ENCODE measurements around the gene IGSF21.

DNA sequence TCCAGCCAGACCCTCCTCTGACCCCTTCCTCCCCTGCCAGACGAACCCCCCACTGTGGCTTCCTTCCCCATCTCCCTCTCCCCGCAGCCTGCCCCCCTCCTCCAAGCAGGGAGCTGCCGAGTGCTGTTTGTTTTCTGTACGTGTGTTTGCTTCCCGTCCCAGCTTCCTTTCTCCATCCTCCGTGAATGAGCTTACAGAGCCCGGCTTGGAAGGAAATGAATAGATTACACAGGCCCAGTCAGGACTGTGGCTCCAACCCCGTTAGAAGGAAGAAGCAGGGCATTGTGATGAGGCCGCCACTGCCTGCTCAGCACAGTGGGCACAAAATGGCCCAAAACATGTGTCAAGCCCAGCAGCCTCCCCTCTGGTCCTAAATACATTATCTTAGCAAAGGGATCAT lies 123.2 kb downstream of the IGSF21 start:
- TF ChIP-seq POLR2A (IDR thresholded peaks at IDR 0.05) (no peak), EP300 (IDR thresholded peaks at IDR 0.05) (no peak), POLR2AphosphoS5 (IDR thresholded peaks at IDR 0.05) (no peak)
- TF ChIP-seq, protein P1, sequence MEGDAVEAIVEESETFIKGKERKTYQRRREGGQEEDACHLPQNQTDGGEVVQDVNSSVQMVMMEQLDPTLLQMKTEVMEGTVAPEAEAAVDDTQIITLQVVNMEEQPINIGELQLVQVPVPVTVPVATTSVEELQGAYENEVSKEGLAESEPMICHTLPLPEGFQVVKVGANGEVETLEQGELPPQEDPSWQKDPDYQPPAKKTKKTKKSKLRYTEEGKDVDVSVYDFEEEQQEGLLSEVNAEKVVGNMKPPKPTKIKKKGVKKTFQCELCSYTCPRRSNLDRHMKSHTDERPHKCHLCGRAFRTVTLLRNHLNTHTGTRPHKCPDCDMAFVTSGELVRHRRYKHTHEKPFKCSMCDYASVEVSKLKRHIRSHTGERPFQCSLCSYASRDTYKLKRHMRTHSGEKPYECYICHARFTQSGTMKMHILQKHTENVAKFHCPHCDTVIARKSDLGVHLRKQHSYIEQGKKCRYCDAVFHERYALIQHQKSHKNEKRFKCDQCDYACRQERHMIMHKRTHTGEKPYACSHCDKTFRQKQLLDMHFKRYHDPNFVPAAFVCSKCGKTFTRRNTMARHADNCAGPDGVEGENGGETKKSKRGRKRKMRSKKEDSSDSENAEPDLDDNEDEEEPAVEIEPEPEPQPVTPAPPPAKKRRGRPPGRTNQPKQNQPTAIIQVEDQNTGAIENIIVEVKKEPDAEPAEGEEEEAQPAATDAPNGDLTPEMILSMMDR (IDR thresholded peaks at IDR 0.05) = no peak

All from suprapubic skin (tissue), 4 donors.